ENCODE measurements around the gene SERP2.

The SERP2 gene

GRCh38 chr13:44413095-44413494 lies 39.5 kb downstream of the SERP2 start:
- no peak for DNase-seq

GRCh38 chr13:44414716-44415115 lies 41.1 kb downstream of the SERP2 start:
- no peak for DNase-seq

DNA sequence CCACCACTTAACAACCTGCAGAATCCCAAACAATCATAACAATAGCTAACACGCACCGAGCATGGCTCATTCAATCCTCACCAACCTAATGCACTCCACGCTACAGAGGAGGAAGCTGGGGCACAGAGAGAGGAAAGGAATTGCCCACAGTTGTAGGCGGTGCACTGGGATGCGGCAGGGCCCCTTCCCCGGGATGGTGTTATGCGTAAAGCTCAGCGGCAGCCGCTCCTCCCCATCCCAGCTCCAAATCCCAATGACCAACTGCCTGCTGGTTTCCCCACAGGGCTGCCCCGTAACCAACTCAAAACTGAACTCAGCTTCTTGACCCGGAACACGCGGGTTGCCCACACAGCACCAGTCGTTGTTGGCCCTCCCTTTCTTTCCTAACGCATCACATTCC lies 42.2 kb downstream of the SERP2 start:
- DNase-seq, result no peak

- DNase-seq, result no peak
These were observed 42.7 kb downstream of the SERP2 start for GRCh38 chr13:44416301-44416700.

DNA sequence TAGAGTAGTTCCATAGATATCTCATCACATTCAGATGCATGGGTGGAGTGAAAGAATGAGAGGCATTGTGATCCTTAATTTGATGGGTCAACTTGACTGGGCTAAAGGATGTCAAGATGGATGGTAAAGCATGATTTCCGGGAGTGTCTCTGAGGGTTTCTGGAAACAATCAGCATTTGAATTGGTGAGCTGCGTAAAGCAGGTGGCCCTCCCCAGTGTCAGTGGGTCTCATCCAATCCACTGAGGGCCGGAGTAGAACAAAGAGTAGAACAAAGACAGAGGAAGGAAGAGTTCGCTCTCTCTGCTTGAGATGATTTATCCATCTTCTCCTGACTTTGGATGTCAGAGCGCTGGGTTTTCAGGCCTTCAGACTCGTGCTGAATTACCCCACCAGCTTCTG lies 43.1 kb downstream of the SERP2 start:
- no peak for DNase-seq

GRCh38 chr13:44417446-44417845 lies 43.8 kb downstream of the SERP2 start:
- DNase-seq, result no peak

GRCh38 chr13:44417876-44418275 lies 44.3 kb downstream of the SERP2 start:
- DNase-seq, result no peak

DNA sequence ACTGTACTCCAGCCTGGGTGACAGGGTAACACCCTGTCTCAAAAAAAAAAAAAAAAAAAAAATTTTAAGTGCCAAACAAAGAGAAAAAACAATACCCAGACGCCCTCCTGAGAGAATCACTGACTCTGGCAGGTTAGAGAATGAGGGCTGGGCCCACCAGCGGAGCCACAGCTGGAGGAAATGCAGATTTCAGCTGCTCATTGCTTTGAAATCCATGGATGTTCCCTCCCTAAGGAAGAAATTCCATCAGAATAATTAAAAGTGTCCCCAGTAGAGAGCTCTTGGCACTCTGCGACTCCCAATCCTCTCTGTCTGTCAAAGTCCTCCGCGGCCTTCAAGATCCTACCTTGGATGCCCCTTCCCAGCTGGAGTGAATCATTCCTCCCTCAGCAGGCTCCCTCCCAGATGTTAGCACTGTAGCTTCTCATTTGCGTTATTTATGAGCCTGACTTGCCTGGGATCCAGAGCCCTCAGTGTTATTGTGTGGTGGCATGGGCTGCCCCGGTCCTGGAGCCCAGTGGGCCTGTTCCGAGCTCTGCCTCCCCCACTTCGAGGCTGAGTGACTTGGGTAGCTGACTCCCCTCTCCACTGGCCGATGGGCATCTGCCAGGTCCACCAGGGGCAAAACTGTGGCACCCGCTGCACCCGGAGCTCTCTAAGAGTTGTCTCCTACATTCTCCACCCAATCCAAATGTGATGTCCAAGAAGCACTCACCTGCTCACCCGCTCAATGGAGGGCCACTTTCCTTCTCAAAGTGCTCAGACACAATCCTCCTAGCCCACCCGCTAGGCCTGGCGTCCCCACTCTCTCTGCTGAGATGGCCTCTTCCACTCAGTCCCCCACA lies 47.0 kb downstream of the SERP2 start:
- no peak for DNase-seq

DNA sequence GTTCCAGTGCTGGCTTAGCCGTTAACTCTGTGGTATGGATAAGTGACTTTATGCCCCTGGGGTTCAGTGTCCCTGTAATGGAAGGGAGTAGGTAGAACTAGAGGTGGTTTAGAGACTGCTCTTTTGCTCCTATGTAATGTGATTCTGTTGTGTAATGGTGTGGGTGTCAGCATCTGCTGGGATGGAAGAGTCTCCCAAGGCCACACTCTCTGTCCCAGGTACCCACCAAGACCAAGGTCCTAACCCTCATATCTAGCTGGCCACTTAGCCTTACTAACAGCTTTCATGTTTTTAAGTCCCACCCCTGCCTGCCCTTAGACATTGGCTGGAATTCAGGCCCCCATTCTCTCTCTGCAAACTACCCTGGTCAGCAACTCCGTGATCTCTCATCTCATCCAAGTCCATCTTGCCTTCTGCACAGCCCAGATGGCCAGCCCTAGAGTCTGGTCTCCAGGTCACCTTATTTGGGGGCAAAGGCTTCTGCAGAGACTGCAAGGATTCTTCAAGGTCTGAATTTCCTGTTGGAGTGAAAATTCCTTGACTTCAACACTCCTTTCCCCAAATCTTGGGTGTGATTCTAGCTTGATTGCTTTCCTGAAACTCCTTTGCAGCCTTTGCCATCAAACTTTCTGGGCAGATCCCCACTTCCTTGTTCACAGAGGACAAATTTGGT lies 48.4 kb downstream of the SERP2 start:
- no peak for DNase-seq

DNA sequence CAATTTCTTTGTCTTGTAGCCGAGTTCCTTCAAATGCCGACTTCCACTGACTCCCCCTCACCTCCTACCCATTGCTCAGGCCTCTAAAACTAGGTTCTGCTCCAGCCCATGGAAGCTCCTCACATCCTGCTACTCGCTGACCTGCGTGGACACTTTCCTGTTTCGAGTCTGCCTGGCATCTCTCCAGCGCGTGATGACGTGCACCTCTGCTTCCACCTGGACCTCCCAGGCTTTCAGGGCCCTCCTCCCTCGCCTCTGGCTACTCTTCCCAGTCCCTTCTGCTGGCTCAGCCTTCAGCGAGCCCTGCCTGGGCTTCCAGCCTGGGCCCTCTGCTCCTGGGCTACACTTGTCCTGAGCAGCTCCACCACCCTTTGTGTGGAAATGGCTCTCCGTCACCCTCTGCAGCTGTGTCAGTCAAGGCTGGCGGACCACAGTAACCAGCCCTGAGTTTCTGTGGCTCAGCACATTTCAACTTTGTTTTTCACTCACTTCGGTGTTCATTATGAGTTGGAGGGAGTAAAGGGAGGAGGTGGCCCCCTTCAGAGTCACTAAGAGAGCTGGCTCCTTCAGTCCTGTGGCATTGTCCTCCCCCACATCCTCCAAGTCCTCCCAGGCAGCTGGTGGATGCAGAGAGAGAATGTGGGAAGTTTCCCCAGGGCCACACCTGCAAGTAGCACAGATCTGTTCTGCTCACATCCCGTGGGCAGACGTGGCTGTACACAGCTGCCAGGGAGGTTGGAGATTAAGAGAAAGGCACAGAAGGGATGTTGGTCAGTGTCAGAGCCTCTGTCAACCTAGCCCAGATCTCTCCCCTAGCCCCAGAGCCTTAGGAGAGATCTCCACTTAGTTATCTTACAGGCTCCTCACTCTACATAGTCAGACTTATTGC lies 49.4 kb downstream of the SERP2 start:
- no peak for DNase-seq

DNA sequence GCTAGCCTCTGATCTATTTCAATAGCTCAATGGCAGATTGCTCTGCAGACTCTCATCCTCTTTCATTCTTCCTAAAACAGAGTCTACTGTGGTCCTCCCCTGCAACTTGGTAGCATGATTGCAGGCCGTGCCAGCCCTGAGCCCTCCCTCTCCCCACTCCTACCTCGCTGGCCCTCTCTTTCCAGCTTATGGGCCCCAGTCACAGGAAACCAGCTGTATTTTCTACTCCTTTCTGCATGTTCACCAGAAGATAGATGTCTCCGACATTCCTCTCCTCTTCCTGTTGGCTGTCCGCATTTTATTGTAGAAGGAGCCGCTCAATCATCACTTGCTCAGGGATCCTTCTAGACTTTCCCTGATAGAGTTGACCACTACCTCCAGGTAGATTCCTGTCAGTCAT lies 50.2 kb downstream of the SERP2 start:
- no peak for DNase-seq

DNA sequence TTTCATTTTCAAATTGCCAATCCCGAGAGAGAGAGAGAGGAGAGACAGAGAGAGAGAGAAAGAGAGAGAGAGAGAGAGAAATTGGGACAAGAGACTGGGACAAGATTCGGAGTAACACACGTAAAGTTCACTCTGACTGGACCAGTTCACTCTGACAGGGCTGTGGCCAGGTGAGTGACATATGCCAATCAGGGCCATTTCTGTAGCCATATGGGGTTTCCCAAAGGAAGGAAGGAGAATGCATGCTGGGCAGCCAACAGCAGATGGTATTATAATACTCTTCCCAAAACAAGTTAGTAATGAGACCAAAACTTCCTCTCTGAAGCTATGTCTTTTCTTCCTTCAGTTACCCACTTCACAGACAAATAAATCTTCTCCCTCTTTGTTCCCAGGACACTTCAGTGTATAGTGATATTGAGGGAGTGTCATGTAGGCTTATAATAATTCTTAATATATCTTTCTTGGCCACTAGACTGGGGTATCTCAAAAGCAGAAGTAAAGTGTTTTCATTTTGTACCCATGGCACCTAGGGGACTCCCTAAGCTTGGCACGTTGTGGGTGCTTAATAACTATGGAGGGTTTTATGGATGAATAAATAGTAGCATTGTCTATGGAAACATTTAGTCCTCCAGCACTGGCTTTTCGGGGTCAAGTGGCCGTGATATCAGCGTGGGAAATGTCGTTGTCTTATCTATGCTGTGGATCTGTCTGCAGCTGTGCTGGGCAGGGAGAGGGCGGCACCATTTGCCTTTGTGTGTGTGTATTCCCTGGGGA lies 51.6 kb downstream of the SERP2 start:
- DNase-seq, result no peak

- DNase-seq, result no peak
These were observed 52.1 kb downstream of the SERP2 start for GRCh38 chr13:44425815-44426078.

GRCh38 chr13:44426461-44426860 lies 52.8 kb downstream of the SERP2 start:
- DNase-seq, result no peak

DNA sequence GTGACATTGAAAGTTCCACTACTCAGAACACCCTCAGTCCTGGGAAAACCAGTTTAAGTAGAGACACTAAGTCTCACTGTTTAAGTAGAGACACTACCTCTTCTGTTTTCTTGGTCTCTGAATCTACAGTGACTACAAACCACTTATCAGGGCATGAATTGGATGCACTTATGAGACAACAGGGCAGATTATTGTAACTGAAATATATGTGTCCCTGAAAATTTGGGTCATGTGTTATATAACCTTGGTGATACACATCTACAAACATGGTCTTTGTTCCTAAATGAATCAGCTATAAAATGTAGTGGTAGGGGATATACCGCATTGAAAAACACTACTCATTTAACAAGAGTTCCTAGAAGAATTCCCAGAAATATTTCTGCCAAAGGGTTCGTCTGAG lies 55.7 kb downstream of the SERP2 start:
- DNase-seq, result no peak

GRCh38 chr13:44431150-44431549 lies 57.5 kb downstream of the SERP2 start:
- DNase-seq, result no peak

DNA sequence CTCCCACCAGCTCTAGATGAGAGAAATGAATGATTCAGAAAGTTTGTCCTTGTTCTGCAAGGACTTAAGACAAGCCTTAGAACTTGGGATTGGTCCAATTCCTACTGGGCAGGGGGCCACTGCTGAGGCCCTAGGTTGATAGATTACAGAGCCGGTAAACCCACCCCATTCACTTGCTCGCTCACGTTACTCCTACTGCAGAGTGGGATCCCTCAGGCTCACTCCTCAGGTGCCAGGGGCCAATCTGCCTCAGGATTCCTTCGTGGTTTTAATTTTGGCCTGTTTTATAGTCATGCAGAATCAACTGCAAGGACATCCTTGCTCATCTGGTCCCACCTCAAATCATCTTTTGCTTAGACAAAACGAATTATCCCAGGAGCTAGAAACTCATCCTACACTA lies 59.0 kb downstream of the SERP2 start:
- DNase-seq, result no peak

- no peak for DNase-seq
These were observed 60.5 kb downstream of the SERP2 start for GRCh38 chr13:44433863-44434765.

DNA sequence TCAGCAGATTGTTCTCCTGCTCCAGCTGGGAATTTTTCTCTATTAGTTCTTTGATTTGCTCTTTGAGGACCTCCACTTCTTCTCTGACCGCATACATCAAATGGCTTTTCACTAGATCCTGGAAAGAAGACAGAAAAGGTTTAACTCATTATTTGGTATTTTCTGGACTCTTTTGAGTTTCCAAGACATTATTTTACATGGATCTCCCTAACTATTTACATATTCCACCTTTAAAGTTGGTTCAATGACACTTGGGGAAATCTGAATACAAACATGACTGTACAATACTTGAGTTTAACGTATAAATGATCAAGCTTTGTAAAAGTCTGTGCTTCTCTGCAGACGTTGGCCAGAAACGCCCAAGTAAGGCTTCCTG lies 61.1 kb downstream of the SERP2 start:
- no peak for DNase-seq

DNA sequence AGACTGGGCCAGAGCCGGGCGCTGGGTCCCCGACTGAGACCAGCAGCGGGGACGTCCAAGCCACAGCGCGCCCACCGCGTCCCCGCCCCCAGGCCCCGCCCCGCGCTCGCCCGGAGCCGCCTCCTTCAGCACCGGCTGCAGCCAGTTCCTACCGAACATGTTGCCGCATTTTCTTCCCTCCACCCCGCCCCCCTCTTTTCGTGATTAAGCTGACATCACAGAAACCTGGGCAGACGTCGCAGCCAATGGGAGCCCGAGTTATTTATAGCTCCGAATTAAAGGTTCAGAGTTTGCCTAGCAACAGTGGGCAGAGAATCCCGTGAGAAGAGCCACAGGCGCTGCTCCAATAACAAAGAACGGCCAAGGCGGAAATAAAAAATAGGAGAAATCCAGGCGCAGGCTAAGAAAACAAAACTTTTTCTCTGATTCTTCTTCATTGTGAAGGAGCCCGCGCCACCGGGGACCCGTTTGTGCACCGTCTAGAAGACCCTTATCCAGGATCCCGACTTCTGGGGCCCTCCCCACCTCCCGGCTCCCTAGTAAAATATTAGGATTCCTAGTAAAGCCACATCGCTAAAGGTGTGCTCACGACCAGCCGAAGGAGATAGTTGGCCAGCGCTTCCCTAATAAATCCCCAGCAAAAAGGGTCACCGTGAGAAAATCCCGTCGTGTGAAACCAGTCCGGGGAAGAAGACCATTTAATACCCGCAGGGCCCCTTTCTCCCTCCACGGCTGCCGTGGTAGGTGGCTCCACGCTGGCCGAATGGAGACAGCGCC lies 61.7 kb downstream of the SERP2 start:
- peak; percentile 89 for DNase-seq

DNA sequence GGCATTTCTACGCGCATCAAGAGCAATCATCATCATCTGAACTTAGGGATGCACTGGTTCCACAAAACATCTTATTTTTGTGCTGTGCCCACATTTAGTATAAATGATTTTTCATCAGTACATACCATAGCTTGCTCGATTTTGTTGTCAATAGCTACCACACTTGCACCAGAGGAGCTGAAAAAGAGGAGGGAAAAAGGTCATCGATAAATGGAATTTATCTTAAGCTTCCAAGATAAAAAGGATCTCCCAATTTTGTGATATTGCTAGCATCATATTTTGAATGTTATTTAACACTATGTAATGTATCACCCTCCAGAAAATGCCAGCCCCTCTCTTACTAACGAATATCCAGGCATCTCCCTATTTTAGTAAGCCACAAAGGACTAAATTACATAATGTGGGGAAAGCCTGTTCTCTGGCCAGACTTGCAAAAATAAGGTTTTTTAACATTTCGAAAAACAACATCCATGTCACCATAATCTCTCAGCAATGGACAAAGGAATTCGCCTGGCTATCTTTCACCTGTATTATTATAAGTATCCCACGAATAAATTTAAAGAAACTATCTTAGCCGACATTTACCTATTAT lies 62.4 kb downstream of the SERP2 start:
- no peak for DNase-seq

Data from NCI-H2029 treated with DMSO at 0.1 percent for 48 hours (cell line).